ENCODE results near the gene FREM2. TPM values are rescaled to one million over a fixed set of nuclear protein-coding genes. Genes with fewer than 3 reads are reported as not detected.
A peak's percentile ranks its signal among the peaks of the same experiment; 100 is the strongest.

Gene FREM2
- total RNA-seq, 1 experiment from 2014 or later = 3.8 TPM

DNA sequence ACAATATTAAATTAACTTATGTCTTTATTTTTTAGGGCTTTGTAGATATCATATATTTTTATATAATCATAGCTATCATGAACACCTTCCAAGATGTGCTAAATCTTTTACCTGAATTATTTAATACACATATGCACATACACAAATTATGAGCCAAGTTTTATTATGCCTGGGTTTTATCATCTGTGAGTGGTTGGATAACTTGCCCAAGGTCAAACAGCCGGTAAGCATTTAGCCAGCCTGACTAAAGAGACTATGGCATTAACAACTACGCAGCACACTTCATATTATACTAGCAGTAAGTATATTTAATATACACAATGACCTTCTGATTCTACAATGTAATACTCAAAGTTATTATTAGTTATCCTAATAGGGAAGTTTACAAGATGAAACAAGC is 132.7 kb downstream of the FREM2 start:
- no peak overlapping the region for H3K4me3 ChIP-seq (ENCODE audit: low read depth, low read length, poor library complexity, severe bottlenecking)
- CTCF ChIA-PET = interaction anchor here (0.6 kb wide), 1 partner anchor 229 kb away, joined by 4 read pairs; no protein-coding TSS in a partner anchor
- intact Hi-C loops (cut with micrococcal nuclease; ENCODE audit: unreplicated experiment) = no loop called here

DNA sequence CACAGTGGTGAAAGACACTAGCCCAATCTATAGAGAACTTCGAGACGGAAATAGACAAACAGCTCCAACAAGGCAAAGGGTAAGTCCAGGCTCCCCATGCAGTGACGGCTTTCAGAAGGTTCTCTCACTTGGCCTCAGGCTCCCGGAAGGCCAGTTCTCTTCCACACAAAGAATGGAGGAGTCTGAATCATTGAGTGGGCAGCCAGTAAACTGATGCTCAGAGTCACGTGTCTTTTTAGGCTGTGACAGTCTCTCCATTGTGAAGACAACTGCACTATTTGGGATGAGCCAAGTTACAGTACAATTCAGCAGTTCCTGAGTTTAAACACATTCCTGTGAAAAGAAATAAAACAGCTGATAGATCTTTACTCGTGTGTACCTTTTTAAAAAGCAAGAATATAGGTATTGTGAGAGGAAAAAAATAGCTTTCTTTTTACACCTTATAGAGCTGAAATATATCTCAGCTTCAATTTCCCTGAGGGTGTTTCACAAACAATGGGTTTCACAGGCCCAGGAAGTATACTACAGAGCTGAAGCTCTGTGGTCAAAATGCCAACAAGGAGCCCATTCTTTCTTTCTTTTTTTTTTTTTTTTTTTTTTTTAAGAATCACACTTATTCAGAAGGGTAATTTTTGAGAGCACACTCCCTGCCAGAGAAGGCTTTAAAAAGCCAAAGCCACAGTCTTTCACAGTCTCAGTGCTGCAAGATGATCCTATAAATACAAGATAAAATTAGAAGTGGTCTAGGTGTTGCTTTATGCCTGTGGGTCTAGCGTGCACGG is 135.1 kb downstream of the FREM2 start:
- POLR2A ChIA-PET (ENCODE audit: low non-redundant PET) = interaction anchor here (0.6 kb wide), 1 partner anchor 63 kb away, joined by 6 read pairs; no protein-coding TSS in a partner anchor
- TF ChIP-seq, protein P1, sequence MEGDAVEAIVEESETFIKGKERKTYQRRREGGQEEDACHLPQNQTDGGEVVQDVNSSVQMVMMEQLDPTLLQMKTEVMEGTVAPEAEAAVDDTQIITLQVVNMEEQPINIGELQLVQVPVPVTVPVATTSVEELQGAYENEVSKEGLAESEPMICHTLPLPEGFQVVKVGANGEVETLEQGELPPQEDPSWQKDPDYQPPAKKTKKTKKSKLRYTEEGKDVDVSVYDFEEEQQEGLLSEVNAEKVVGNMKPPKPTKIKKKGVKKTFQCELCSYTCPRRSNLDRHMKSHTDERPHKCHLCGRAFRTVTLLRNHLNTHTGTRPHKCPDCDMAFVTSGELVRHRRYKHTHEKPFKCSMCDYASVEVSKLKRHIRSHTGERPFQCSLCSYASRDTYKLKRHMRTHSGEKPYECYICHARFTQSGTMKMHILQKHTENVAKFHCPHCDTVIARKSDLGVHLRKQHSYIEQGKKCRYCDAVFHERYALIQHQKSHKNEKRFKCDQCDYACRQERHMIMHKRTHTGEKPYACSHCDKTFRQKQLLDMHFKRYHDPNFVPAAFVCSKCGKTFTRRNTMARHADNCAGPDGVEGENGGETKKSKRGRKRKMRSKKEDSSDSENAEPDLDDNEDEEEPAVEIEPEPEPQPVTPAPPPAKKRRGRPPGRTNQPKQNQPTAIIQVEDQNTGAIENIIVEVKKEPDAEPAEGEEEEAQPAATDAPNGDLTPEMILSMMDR (conservative IDR thresholded peaks at IDR 0.05; ENCODE audit: low read depth, low read length) = no peak
- TF ChIP-seq EZH2 (IDR thresholded peaks at IDR 0.05; ENCODE audit: borderline replicate concordance, low read depth, low read length, poor library complexity, severe bottlenecking) = no peak
- H3K27ac ChIP-seq (ENCODE audit: low read depth, low read length, poor library complexity, severe bottlenecking) = no peak overlapping the region
- H3K36me3 ChIP-seq (ENCODE audit: insufficient read depth, low read length, poor library complexity, severe bottlenecking) = no peaks in the 10 kb centered on the region
- H3K4me3 ChIP-seq (ENCODE audit: low read depth, low read length, poor library complexity, severe bottlenecking) = no peak overlapping the region
- CTCF ChIA-PET = no interaction called here
- DNase-seq (ENCODE audit: low spot score) = peak; percentile 47
- no peaks in the 10 kb centered on the region for H3K27me3 ChIP-seq (replicated peaks; ENCODE audit: insufficient read depth, low read depth, low read length, poor library complexity)
- H3K9me3 ChIP-seq (ENCODE audit: low read depth, low read length, poor library complexity, severe bottlenecking) = no peaks in the 10 kb centered on the region
- no TSS peak for BruUV-seq (replicated peaks)
- intact Hi-C loops (cut with micrococcal nuclease; ENCODE audit: unreplicated experiment) = no loop called here
- H3K4me1 ChIP-seq (ENCODE audit: insufficient read depth, low read length, poor library complexity, severe bottlenecking) = peaks cover 9% of the 10 kb centered on the region

More for the DNA sequence above, 132.7 kb downstream of the FREM2 start:
- no peaks in the 10 kb centered on the region for H3K36me3 ChIP-seq (ENCODE audit: insufficient read depth, low read length, poor library complexity, severe bottlenecking)
- H3K9me3 ChIP-seq (ENCODE audit: low read depth, low read length, poor library complexity, severe bottlenecking) = no peaks in the 10 kb centered on the region
- H3K4me1 ChIP-seq (ENCODE audit: insufficient read depth, low read length, poor library complexity, severe bottlenecking) = peaks cover 9% of the 10 kb centered on the region
- no TSS peak for BruUV-seq (replicated peaks)
- POLR2A ChIA-PET (ENCODE audit: low non-redundant PET) = no interaction called here
- TF ChIP-seq EZH2 (IDR thresholded peaks at IDR 0.05; ENCODE audit: borderline replicate concordance, low read depth, low read length, poor library complexity, severe bottlenecking) = no peak
- TF ChIP-seq, protein P1 (conservative IDR thresholded peaks at IDR 0.05; ENCODE audit: low read depth, low read length) = no peak
- DNase-seq (ENCODE audit: low spot score) = no peak
- H3K27me3 ChIP-seq (replicated peaks; ENCODE audit: insufficient read depth, low read depth, low read length, poor library complexity) = no peaks in the 10 kb centered on the region
- H3K27ac ChIP-seq (ENCODE audit: low read depth, low read length, poor library complexity, severe bottlenecking) = no peak overlapping the region

DNA sequence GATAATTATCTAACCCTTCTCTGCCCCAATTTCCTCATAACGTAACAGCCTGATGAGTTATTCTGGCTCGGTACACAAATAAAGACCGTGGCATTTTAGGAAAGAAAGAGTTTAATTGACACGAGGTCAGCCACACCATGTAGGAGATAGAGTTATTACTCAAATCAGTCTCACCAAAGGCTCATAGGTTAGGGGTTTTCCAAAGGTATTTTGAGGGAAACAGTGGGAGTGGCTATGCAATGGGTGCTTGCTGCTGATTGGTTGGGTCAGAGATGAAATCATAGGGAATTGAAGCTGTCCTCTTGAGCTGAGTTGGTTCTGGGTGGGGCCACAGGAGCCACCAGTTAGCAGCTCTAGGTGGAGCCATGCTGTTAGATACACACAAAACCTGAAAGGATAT is 137.5 kb downstream of the FREM2 start:
- Histone ChIP-seq H3K4me1 (ENCODE audit: insufficient read depth, low read length, poor library complexity, severe bottlenecking) (peaks cover 3% of the 10 kb centered on the region), H3K27ac (ENCODE audit: low read depth, low read length, poor library complexity, severe bottlenecking) (no peak overlapping the region), H3K9me3 (ENCODE audit: low read depth, low read length, poor library complexity, severe bottlenecking) (no peaks in the 10 kb centered on the region), H3K27me3 (replicated peaks; ENCODE audit: insufficient read depth, low read depth, low read length, poor library complexity) (no peaks in the 10 kb centered on the region), H3K4me3 (ENCODE audit: low read depth, low read length, poor library complexity, severe bottlenecking) (no peak overlapping the region), H3K36me3 (ENCODE audit: insufficient read depth, low read length, poor library complexity, severe bottlenecking) (no peaks in the 10 kb centered on the region)
- DNase-seq (ENCODE audit: low spot score) = no peak
- CTCF ChIA-PET = no interaction called here
- no TSS peak for BruUV-seq (replicated peaks)
- intact Hi-C loops (cut with micrococcal nuclease; ENCODE audit: unreplicated experiment) = no loop called here
- POLR2A ChIA-PET (ENCODE audit: low non-redundant PET) = no interaction called here
- TF ChIP-seq EZH2 (IDR thresholded peaks at IDR 0.05; ENCODE audit: borderline replicate concordance, low read depth, low read length, poor library complexity, severe bottlenecking) = no peak
- TF ChIP-seq, protein P1 (conservative IDR thresholded peaks at IDR 0.05; ENCODE audit: low read depth, low read length) = no peak
